DMS153 (cell line): ENCODE results near the gene DUXA.
"Not testable (repeated sequence)": the region's sequence is repeated elsewhere in the genome, so short reads cannot be mapped to it uniquely, and the experiment has no call there.

Experiments
- DNase-seq: peaks from one replicate; lab custom pipeline; 2025; lab: John Stamatoyannopoulos, UW

The DUXA gene

GRCh38 chr19:57167385-57167784 lies at the start of gene DUXA:
DUXA (minus strand) TSS chr19:57167485; CDS start chr19:57167443, 42 bp downstream.
- no peak for DNase-seq

GRCh38 chr19:57212109-57212508 lies 44.8 kb upstream of the DUXA start:
- DNase-seq, result no peak

- DNase-seq, result no peak
Observed at GRCh38 chr19:57210381-57210780, 43.1 kb upstream of the DUXA start.

- no peak for DNase-seq
Observed at GRCh38 chr19:57202160-57202559, 34.9 kb upstream of the DUXA start.

GRCh38 chr19:57197874-57198273 lies 30.6 kb upstream of the DUXA start:
- DNase-seq, result not testable (repeated sequence)

GRCh38 chr19:57192993-57193392 lies 25.7 kb upstream of the DUXA start:
- no peak for DNase-seq

GRCh38 chr19:57192077-57192420 lies 24.8 kb upstream of the DUXA start:
- DNase-seq, result no peak

GRCh38 chr19:57191141-57192076 lies 24.1 kb upstream of the DUXA start, which contains the start of gene ZNF264:
ZNF264 (plus strand) TSS chr19:57191500; CDS start chr19:57191914, 414 bp downstream.
- DNase-seq, result peak; percentile 22

- no peak for DNase-seq
Observed at GRCh38 chr19:57190301-57190700, 23.0 kb upstream of the DUXA start.

GRCh38 chr19:57171551-57172081 lies 4.3 kb upstream of the DUXA start:
- no peak for DNase-seq

- no peak for DNase-seq
Observed at GRCh38 chr19:57165846-57166245, 1.4 kb downstream of the DUXA start.

- no peak for DNase-seq
Observed at GRCh38 chr19:57161985-57162539, 5.2 kb downstream of the DUXA start.

- no peak for DNase-seq
Observed at GRCh38 chr19:57152921-57153320, 14.4 kb downstream of the DUXA start.

GRCh38 chr19:57141699-57142098 lies 25.6 kb downstream of the DUXA start:
- DNase-seq, result no peak

- no peak for DNase-seq
Observed at GRCh38 chr19:57135797-57136196, 31.5 kb downstream of the DUXA start.

- not testable (repeated sequence) for DNase-seq
Observed at GRCh38 chr19:57127403-57127802, 39.9 kb downstream of the DUXA start.

- no peak for DNase-seq
Observed at GRCh38 chr19:57123882-57124281, 43.4 kb downstream of the DUXA start.

- DNase-seq, result no peak
Observed at GRCh38 chr19:57118848-57119247, 48.4 kb downstream of the DUXA start.

GRCh38 chr19:57113501-57113900 lies 53.8 kb downstream of the DUXA start:
- not testable (repeated sequence) for DNase-seq

- no peak for DNase-seq
Observed at GRCh38 chr19:57111329-57111644, 56.0 kb downstream of the DUXA start.

GRCh38 chr19:57110592-57111328 lies 56.5 kb downstream of the DUXA start:
- DNase-seq, result no peak

GRCh38 chr19:57106722-57107235 lies 60.5 kb downstream of the DUXA start:
- DNase-seq, result no peak
